Endothelial cell (in vitro differentiated cells): ENCODE results near the gene NF1. TPM values are rescaled to one million over a fixed set of nuclear protein-coding genes. Genes with fewer than 3 reads are reported as not detected.

Source experiments
- DNase-seq: peaks from one replicate; pipeline ENCODE4 v3.0.0; 2021; ENCODE audit warnings: low spot score
- H3K27ac Mint-ChIP-seq: one replicate; pipeline ENCODE4 v1.8.0; 2021; ENCODE audit warnings: mixed read lengths, inconsistent platforms; ENCODE audit not compliant: unreplicated experiment
- H3K27me3 Mint-ChIP-seq: one replicate; pipeline ENCODE4 v1.8.0; 2021; ENCODE audit warnings: mild to moderate bottlenecking, moderate library complexity, mixed read lengths, inconsistent platforms; ENCODE audit not compliant: unreplicated experiment
- H3K36me3 Mint-ChIP-seq: one replicate; pipeline ENCODE4 v1.8.0; 2021; ENCODE audit warnings: mild to moderate bottlenecking, low read depth, mixed read lengths, inconsistent platforms; ENCODE audit not compliant: unreplicated experiment
- H3K4me1 Mint-ChIP-seq: one replicate; pipeline ENCODE4 v1.8.0; 2021; ENCODE audit warnings: mild to moderate bottlenecking, mixed read lengths, inconsistent platforms; ENCODE audit not compliant: unreplicated experiment
- H3K4me3 Mint-ChIP-seq: one replicate; pipeline ENCODE4 v1.8.0; 2021; ENCODE audit warnings: mild to moderate bottlenecking, mixed read lengths, inconsistent platforms; ENCODE audit not compliant: unreplicated experiment
- H3K9me3 Mint-ChIP-seq: one replicate; pipeline ENCODE4 v1.8.0; 2021; ENCODE audit warnings: mixed read lengths, inconsistent platforms; ENCODE audit not compliant: unreplicated experiment
- total RNA-seq: library from RNA; stranded (reverse); fragmentation: NEBNext Ultra II Directional; extraction: Animal tissue kit (Norgen Biotek cat#: 25700); gene quantifications from one replicate; pipeline ENCODE4 v1.2.1, GENCODE V29; 2021; ENCODE audit not compliant: unreplicated experiment
- TF ChIP-seq, protein P1 (sequence below): fragments of 200-600 bp; sonication (generic); IDR thresholded peaks from one replicate; pipeline ENCODE4 v1.5.0; 2021; ENCODE audit warnings: antibody characterized with exemption; ENCODE audit not compliant: unreplicated experiment

The NF1 gene
- total RNA-seq, 1 donor from 2014 or later = 52.7 TPM

DNA sequence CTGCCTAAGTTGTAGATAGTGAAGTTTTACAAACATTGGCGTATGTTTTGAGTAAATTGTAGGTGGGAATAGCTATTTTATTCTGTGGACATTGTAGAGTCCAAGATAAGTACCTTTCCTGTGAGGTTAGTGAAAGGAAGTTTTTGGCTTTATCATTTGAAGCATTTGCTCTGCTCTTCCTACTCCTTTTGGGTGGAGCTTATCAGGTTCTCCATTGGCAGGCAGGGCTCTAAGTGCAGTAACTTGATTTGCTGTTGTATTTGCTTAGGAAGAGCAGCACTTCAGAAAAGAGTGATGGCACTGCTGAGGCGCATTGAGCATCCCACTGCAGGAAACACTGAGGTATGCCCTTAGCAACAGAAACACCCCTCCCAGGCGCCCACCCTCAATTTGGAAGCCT lies 132.2 kb downstream of the NF1 start:
- no peak for DNase-seq
- Mint-ChIP-seq H3K4me3 (no peak overlapping the region), H3K27me3 (peaks cover 4% of the 10 kb centered on the region), H3K27ac (peak overlapping the region; percentile 98), H3K9me3 (no peaks in the 10 kb centered on the region), H3K4me1 (peaks cover 24% of the 10 kb centered on the region), H3K36me3 (peaks cover 10% of the 10 kb centered on the region)
- TF ChIP-seq, protein P1, sequence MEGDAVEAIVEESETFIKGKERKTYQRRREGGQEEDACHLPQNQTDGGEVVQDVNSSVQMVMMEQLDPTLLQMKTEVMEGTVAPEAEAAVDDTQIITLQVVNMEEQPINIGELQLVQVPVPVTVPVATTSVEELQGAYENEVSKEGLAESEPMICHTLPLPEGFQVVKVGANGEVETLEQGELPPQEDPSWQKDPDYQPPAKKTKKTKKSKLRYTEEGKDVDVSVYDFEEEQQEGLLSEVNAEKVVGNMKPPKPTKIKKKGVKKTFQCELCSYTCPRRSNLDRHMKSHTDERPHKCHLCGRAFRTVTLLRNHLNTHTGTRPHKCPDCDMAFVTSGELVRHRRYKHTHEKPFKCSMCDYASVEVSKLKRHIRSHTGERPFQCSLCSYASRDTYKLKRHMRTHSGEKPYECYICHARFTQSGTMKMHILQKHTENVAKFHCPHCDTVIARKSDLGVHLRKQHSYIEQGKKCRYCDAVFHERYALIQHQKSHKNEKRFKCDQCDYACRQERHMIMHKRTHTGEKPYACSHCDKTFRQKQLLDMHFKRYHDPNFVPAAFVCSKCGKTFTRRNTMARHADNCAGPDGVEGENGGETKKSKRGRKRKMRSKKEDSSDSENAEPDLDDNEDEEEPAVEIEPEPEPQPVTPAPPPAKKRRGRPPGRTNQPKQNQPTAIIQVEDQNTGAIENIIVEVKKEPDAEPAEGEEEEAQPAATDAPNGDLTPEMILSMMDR = no peak

DNA sequence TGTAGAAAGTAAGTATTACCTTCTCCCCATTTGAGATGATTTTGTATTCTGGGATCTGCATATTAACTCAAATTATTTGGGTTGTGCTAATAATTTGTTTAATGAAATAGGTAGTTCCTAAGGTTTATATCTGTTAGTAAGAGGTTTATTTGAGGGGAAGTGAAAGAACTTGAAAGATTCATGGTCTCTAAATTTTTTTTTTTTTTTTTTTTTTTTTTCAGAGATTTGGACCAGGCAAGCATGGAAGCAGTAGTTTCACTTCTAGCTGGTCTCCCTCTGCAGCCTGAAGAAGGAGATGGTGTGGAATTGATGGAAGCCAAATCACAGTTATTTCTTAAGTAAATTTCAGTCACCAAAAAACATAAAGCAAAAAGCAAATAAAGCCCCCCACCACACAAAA lies 137.1 kb downstream of the NF1 start:
- no peak overlapping the region for H3K4me3 Mint-ChIP-seq
- TF ChIP-seq, protein P1 = no peak
- peaks cover 5% of the 10 kb centered on the region for H3K4me1 Mint-ChIP-seq
- H3K9me3 Mint-ChIP-seq = no peaks in the 10 kb centered on the region
- H3K27me3 Mint-ChIP-seq = no peaks in the 10 kb centered on the region
- DNase-seq = no peak
- peaks cover 25% of the 10 kb centered on the region for H3K36me3 Mint-ChIP-seq
- no peak overlapping the region for H3K27ac Mint-ChIP-seq

DNA sequence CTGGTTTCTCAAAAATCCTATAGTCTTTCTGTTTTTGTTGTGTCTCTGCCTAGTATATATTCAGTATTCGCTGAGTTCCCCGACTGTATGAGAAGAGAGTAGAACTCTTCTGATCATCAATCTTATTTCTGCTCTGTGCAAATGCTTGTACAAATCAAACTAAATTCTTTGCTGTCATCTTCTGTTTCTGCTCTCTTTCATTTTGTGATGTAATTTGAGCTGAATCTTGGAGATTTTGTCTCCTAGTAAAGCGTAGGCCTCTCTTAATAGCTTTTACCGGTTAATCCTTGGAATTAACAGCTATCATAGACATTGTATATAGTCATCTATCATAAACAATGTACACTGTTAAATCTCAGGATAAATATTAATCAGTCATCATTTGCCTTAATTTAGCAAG lies 140.3 kb downstream of the NF1 start:
- H3K4me3 Mint-ChIP-seq = no peak overlapping the region
- H3K27ac Mint-ChIP-seq = no peak overlapping the region
- peaks cover 27% of the 10 kb centered on the region for H3K36me3 Mint-ChIP-seq
- TF ChIP-seq, protein P1 = no peak
- H3K27me3 Mint-ChIP-seq = no peaks in the 10 kb centered on the region
- DNase-seq = no peak
- H3K9me3 Mint-ChIP-seq = no peaks in the 10 kb centered on the region
- peaks cover 9% of the 10 kb centered on the region for H3K4me1 Mint-ChIP-seq

DNA sequence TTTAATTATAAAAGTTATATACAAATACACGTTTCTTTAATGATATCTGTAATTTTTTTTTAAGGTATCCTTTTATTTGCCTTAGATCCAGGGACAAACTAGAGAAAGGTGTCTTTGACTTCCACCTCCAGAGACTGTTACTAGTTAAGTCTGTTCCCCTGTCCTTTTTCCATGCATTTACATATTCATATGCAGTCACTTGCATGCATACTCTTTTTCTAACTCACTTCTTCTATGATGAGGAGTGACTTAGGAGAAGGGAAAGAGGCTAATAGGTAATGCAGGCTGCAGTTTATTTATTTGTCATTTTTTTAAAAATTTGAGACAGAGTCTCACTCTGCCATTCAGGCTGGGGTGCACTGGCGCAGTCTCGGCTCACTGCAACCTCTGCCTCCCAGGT lies 141.4 kb downstream of the NF1 start:
- no peaks in the 10 kb centered on the region for H3K9me3 Mint-ChIP-seq
- no peak for DNase-seq
- peaks cover 31% of the 10 kb centered on the region for H3K36me3 Mint-ChIP-seq
- no peaks in the 10 kb centered on the region for H3K27me3 Mint-ChIP-seq
- no peak overlapping the region for H3K27ac Mint-ChIP-seq
- TF ChIP-seq, protein P1 = no peak
- H3K4me1 Mint-ChIP-seq = peaks cover 9% of the 10 kb centered on the region
- H3K4me3 Mint-ChIP-seq = no peak overlapping the region

DNA sequence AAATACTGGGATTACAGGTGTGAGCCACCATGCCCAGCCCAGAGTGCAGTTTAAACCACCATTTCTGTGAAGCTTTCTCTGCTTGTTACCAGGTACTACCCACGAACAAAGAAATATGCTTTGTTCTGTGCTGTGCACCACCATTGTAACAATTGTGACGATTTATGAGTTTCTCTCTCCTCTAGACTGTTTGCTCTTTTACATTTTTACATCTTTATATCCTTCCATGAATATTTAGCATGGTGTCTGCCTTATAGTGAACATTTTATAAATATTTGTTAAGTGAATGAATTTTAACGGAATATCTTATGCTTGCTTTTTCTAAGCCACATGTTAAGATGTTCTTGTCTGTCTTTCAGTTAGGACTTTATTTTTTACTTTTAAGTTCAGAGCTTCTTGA lies 141.9 kb downstream of the NF1 start:
- TF ChIP-seq, protein P1 = no peak
- Mint-ChIP-seq H3K9me3 (no peaks in the 10 kb centered on the region), H3K4me3 (no peak overlapping the region), H3K27me3 (no peaks in the 10 kb centered on the region), H3K36me3 (peaks cover 34% of the 10 kb centered on the region), H3K4me1 (peaks cover 9% of the 10 kb centered on the region), H3K27ac (no peak overlapping the region)
- DNase-seq = no peak
